ENCODE data around the gene LRPPRC.

GRCh38 chr2:43846140-43846793 is 149.5 kb downstream of the LRPPRC start:
- TF ChIP-seq ZFX (IDR thresholded peaks at IDR 0.05), result no peak
- TF ChIP-seq, protein P1, sequence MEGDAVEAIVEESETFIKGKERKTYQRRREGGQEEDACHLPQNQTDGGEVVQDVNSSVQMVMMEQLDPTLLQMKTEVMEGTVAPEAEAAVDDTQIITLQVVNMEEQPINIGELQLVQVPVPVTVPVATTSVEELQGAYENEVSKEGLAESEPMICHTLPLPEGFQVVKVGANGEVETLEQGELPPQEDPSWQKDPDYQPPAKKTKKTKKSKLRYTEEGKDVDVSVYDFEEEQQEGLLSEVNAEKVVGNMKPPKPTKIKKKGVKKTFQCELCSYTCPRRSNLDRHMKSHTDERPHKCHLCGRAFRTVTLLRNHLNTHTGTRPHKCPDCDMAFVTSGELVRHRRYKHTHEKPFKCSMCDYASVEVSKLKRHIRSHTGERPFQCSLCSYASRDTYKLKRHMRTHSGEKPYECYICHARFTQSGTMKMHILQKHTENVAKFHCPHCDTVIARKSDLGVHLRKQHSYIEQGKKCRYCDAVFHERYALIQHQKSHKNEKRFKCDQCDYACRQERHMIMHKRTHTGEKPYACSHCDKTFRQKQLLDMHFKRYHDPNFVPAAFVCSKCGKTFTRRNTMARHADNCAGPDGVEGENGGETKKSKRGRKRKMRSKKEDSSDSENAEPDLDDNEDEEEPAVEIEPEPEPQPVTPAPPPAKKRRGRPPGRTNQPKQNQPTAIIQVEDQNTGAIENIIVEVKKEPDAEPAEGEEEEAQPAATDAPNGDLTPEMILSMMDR (conservative IDR thresholded peaks at IDR 0.05), result no peak
